GM19467 (cell line): Measurements from ENCODE around the gene PRR12.

Source experiments
- ATAC-seq: cut with Tn5 transposase; IDR thresholded peaks from one replicate; pipeline ENCODE4 v1.9.1; 2021; ENCODE audit warnings: mild to moderate bottlenecking, moderate library complexity; ENCODE audit not compliant: unreplicated experiment

Gene PRR12

DNA sequence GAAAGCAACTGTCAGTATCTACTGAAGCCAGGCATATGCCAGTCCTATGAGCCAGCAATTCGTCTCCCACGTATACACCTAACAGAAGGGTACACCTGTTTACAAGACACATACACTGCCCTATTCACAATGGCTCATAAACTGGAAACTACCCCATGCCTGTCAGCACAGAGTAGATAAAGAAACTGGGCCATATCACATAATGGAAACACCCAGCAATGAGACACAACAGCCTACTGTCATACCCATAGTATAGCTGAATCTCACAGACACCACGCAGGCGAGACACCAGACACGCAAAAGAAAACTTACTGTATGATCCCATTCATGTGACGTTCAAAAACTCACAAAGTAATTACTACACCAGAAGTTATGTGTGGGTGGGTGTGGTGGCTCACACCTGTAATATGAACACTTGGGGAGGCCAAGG, 26.4 kb upstream of the PRR12 start:
- no peak for ATAC-seq

DNA sequence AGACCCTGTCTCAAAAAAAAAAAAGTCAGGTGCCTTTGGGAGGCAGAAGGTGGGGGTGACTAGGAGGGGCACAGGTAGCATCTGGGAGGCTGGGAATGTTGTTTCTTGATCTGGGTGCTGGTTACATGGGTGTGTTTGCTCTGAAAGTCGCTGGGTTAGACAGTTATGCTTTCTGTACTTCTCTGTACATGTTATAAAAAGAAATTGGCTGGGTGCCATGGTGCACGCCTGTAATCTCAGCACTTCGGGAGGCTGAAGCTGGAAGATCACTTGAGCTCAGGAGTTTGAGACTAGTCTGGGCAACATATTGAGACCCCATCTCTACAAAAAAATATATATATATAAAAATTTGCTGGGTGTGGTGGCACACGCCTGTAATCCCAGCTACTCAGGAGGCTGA, 25.7 kb upstream of the PRR12 start:
- no peak for ATAC-seq

DNA sequence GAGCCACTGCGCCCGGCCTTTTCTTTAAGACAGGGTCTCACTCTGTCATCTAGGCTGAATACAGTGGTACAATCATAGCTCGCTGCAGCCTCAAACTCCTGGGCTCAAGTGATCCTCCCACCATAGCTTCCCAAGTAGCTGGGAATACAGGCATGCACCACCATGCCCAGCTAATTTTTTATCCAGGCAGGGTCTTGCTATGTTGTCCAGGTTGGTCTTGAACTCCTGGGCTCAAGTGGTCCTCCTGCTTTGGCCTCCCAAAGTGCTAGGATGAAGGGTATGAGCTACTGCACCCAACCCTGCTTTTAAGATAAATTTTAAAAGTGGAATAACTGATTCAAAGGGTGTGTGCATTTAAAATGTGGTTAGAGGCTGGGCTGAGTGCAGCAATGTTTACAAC, 24.7 kb upstream of the PRR12 start:
- no peak for ATAC-seq

DNA sequence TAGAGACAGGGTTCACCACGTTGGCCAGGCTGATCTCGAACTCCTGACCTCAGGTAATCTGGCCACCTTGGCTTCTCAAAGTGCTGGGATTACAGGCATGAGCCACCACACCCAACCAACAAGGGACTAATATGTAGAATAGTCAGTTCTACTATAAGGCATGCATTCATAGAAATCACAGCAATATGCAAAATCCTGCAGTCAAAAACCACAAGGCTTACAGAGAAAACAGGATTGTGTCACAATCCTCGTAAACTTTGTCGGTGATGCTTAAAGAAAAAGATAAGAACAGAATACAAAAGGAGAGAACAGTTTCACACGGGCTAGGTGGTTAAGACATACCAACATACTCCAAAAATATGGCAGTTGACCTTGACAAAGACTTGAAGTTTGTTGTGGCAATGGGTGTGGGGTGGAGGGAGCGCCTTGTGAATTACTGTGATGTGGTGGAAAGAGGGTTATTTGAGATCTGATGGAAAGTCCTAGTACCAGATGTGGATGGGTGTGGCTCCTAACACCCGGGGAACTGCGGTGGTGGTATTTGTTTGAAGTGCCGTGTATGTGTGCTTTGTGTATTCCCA, 23.0 kb upstream of the PRR12 start:
- ATAC-seq = no peak

DNA sequence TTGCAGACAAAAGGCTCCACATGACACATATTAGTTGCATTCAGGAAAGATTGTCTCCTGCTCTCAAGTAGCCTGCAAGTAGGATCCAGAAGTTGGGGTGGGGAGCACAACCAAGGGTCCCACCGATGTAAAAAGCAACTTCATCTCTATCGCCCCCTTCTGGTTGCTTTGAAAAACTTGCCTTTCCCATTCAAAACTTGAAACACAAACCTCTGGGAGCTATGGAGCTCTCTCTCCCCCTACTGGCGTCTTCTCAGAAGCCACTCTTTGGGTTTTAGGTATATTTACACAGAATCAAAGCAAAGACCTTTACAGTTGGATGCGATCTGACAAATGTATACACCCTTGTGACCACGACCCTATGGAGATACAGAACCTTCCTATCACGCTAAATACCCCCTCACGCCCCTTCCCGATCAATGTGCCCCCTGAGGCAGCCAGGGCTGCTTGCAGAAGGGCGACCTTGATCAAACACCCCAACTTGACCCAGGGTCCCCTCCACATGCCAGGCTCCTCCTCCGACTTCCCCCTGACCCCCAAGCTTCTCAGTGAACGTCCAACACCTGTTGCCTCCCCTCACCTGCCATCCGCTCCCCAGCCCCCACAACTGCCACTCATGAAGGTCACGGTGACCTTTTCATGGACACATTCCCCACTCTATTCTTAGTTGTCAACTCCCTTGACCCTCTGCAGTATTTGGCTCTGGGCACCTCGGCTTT, 20.7 kb upstream of the PRR12 start:
- no peak for ATAC-seq

DNA sequence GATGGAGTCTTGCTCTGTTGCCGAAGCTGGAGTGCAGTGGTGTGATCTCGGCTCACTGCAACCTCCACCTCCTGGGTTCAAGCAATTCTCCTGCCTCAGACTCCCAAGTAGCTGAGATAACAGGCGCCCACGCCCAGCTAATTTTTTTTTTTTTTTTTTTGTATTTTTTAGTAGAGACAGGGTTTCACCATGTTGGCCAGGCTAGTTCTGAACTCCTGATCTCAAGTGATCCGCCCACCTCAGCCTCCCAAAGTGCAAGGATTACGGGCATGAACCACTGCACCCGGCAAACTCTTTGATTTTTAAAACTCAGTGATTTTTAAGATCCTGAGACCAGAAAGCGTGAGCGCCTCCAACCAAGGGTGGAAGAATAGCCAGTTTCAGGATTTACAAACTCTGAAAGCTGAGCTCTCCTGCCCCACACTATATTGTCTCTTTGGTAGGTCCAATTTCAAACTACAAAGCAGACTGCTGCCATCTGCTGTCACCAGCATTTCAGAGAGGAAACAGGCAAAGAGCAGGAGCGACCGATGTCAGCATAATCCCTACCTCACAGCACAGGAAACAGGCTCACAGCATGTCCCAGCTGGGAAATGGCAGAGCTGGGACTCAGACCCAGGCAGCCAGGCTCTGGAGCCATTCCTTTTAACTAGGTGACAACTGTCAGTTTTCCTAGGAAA, 19.8 kb upstream of the PRR12 start:
- no peak for ATAC-seq

DNA sequence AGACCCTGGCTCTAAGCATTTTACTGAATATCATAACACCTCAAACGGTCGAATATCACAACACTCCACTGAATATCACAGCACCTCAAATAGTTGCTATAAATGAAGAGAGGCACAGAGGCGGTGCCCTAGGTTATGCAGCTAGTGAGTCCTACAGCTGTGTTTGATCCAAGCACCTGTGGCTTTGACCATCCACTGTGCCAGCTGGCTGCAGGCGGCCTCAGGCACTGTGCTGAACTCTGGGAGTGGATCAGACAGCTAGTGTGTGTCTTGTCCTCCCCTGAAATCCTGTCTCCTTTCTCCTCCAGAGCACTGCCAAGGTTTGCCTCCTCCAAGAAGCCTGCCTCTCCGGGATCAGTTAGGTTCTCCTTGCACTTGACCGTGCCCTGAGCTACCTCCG, 18.0 kb upstream of the PRR12 start:
- ATAC-seq = no peak

DNA sequence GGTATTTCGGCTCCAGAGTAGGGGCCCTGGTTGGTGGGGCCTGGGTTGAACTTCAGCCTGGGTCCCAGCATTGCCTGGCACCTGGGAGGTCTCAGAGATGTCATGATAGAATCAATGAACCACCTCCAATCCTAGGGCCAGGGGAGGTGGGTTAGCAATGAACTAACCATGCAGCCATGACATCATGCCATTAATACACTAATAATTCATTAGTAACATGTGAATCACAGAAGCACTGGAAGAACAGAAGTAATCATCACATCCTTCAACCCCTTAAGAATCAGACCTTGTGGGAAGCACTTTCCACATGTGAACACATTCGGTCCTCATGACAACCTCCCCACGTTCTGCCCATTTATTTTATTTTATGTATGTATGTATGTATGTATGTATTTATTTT, 17.6 kb upstream of the PRR12 start:
- no peak for ATAC-seq

DNA sequence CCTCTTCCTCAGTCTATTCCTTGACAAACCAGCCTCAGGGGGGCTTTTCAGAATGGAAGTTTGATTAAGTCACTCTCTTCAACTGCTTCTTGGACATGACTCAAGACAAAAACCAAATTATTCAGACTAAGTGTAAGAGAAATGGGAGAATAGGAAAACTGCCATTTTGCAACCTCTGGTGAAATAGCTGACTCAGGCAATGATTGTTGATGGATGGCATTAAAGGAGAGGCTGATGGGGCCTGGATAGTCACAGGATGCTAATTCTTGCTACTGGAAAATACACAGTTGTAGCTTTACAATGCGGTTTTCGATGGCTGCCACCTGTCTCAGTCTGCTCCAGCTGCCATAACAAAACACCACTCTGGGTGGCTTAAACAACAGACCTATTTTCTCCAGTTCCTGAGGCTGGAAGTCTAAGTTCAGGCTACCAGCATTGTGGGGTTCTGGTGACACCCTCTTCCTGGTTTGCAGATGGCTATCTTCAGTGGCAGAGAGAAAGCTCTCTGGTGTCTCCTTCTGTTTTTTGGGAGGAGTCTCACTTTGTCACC, 16.7 kb upstream of the PRR12 start:
- no peak for ATAC-seq

DNA sequence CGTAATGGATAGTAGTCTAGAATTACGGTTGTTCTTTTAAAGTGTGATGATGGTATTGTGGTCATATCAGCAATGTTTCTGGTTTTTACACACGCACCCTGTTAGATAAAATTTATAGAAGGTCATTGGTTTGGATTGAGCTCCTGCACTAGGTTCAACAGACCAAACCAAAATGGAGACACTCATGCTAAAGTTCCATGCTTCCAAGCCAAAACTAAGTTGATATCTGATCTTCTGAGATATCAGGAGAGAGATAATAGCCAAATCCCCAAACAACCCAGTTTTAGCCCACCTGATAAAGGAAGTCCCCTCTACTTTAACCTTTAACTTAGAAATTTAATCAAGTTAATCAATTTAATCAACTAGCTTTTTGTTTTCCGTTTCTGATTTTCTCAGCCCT, 11.8 kb upstream of the PRR12 start:
- no peak for ATAC-seq

DNA sequence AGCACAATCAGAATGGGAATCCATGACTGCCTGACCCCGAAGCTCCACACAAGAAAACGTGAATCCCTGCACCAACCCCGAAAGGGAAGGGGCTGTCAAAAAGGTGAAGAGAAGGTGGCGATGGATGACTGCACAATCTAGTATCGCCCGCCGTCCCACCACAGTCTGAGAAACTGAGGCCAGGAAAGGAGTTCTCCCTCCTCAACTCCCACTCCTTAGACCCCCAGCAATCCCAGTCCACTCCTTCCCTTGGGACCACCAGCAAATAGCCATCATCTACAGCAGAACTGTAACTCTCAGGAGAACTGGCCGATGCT, 11.1 kb upstream of the PRR12 start:
- ATAC-seq = peak; percentile 12

DNA sequence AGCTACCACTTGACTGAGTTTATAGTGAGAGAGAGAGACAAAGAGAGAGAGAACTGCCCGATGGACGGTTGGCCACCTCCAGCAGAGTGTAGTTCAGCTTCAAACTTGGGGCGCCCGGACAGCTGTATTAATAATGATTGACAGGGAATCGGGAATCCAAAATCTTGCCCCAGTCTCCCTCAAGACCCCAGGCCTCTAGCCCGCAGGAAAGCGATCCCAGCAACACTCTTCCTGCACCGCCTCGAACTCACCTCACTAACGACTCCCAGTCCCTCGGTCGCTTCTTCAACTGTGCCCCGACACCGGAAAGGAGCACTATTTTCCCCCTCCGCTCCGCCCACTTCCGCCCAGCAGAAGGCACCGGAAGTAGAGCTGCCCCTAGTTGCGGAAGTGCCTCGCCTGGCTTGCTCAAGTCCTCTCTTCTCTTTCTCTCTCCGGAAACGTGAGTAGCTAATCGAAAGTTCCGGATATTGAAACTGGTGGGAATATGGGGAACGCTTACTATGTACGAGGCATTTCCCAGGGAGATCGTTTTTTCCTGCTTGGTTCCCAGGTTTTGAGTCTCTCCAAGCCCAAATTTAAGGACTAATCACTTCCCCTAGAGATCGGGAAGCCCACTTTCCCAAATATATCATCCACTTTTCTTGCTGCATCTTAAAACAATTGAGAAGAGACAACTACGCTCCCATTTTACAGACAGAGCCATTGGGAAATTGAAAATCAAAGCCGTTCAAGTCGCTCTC, 10.5 kb upstream of the PRR12 start, which contains the start of gene NOSIP:
Gene NOSIP (minus strand): TSS at position 293 of the 743 bp plus-strand sequence. CDS start 19,865 bp downstream, outside the sequence.
- ATAC-seq = peak; percentile 88

DNA sequence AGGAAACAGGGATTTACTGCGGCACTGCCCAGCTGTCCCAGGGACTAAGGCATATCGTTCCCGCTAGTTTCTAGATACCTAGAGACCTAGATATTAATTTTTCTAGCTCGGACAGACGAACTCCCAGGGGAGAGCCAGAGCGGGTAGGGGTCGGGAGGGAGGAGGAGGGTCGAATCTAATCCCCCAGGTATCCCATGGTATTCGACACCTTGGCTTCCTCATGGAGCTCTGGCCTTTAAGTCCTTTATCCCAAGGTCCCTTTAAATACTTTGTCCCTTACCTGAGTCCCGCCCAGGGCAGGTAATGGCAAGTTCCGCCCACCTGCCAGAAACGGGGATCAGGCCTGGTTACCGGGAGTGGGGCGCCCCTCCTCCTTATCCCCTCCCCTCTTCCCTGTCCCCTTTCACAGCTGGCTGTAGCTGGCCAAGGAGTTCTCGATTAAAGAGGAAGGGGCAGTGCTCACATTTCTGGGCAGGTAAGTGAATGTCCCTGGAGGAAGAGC, 9.9 kb upstream of the PRR12 start, which contains the start of gene PRRG2:
Gene PRRG2 (plus strand): TSS at position 310 of the 502 bp plus-strand sequence. CDS start 1,904 bp downstream, outside the sequence.
- no peak for ATAC-seq

DNA sequence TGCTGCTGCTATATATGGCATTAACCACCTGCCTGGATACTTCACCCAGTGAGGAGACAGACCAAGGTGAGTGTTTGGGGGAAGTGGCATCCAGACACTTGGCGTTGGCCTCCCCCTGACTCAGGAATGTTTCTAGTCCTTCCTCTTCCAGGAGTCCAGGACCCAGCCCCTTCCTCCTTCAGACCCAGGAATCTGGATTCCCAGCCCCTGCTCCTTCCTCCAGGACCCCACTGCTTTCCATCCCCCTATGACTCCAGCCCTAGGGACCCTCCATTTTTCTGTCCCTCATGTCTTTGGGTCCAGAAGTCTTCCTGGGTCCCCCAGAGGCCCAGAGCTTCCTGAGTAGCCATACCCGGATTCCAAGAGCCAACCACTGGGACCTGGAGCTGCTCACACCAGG, 7.7 kb upstream of the PRR12 start:
- ATAC-seq = no peak

DNA sequence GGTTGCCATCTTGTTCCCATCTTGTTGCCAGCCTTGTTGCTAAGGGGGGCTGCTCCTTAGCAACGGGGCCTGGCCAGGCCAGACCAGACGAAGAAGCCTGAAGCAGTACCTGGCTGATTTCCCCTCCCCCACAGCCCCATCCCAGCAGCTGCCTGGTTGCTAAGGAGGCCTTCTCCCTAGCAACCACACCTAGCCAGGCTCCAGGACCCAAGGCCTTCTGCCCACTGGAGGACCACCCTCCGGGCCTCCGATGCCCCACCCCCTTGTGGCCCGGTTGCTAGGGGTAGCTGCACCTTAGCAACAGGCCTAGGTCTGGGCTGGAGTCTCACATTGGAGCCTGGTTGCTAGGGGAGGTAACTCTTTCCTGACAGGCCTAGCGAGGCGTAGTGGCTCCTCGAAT, 6.0 kb upstream of the PRR12 start:
- ATAC-seq = no peak

DNA sequence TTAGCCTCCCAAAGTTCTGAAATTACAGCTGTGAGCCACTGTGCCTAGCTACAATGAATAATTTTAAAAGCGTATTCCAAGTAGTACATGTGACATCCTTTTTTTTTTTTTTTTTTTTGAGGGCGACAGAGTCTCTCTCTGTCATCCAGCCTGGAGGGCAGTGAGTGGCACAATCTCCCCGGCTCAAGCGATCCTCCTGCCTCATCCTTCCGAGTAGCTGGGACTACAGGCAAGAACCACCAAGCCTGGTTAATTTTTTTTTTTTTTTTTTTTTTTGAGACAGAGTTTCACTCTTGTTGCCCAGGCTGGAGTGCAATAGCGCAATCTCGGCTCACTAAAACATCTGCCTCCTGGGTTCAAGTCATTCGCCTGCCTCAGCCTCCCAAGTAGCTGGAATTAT, 3.8 kb upstream of the PRR12 start:
- no peak for ATAC-seq

DNA sequence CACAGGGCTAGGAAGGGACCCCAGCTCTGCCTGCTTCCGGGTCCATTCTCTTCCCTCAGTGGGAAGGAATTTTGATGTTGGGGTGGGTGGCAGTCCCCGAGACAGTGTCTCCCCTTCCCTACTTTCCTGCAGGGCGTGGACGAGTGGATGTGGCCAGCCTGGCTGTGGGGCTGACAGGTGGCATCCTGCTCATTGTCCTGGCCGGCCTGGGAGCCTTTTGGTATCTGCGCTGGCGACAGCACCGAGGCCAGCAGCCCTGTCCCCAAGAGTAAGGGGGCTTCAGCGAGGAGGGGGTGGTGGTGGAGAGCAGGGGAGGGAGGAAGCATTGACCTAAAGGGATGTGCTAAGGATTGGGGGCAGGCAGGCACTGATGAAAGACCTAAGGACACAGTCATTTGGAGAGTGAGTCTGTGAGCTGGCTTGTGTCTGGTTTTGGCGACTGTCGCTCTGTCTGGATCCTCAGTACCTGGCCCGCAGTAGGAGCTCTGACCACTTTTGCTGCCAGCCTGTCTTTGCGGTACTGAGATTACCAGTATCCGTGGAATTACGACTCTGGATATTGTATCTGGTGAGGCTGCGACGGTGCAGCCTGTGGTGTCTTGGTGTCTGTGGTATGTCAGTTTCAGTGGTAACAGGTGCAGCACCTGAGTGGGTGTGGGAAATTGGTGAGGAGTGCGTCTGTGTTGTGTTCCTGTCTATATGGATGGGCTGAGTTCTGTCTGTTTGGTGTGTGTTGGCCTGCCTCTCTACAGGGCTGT, 2.4 kb upstream of the PRR12 start:
- no peak for ATAC-seq

DNA sequence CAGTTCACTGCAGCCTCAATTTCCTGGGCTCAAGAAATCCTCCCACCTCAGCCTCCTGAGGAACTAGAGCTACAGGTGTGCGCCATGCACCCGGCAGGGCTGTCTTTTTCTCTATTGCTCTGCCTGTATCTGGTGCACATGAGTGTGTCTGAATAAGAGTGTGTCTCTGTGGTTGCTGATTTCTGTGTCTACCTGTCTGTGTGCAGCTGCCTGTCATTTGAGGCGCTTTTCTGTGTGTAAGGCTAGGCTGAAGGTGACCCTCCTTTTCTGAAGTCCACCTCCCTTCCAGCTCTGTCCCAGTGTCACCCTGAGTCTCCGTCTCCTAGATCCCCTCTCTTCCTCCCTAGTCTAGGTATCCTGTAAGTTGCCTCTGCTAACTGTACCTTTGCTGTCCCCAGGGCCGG, 1.5 kb upstream of the PRR12 start:
- no peak for ATAC-seq

DNA sequence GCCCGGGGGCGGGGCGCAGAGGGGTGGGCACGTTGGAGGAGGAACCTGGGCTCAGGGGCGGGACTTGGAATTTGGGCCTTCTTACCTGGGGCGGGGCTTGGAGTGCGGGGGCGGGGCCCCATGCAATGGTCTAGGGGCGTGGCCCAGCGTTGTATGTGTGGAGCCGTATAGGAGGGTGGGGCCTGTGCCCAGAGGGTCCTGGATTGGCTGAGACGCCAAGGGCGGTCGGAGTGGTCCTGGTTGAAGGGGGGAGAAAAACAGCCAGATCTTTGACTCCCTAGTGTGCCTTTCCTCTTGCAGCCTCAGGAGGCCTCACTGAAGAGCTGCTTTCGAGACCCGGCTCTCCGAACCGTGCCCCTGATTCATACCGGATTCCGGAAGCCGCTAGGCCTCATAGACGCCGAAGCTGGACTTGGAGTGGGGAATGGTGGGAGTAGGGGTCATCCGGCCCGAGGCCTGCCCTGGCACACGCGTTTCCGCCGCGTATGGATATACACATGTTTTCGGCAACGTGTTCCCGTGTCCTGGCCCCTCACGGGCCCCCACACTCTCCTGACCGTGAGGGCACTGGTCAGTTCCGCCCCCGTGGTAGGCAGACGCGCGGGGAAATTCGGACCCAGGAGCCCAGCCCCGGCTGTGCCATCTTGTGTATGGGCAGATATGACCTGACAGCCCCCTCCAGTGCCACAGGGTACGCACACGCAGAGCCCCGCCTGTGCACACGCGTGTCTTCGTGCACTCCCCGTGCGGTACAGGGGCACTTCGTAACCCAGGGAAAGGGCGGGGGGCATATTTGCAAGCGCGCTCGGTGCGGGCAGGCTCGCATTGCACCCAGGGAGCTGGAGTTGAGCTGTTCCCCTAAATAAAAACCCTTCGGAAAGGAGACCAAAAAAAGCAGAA, 661 bp upstream of the PRR12 start:
- ATAC-seq = peak; percentile 54
